SK-N-MC (cell line): ENCODE data around the gene KDM6A.
A peak's percentile ranks its signal among the peaks of the same experiment; 100 is the strongest.
"Not testable (repeated sequence)": the region's sequence is repeated elsewhere in the genome, so short reads cannot be mapped to it uniquely, and the experiment has no call there.

ENCODE experiments used
- DNase-seq: peaks from one replicate; pipeline ENCODE4 v3.0.0-alpha.2; 2011; ENCODE audit warnings: low read depth, low spot score
- H3K27ac ChIP-seq: fragments of 200-600 bp; sonication (generic); 2 replicates; pipeline ENCODE4 v1.5.1; 2016; ENCODE audit warnings: mixed run types
- H3K36me3 ChIP-seq: fragments of 200-600 bp; sonication (generic); 2 replicates; pipeline ENCODE4 v1.6.1; 2017; ENCODE audit warnings: antibody characterized with exemption, low read length, mixed read lengths; ENCODE audit not compliant: insufficient read depth
- H3K4me3 ChIP-seq: fragments of 200-600 bp; sonication (generic); 2 replicates; pipeline ENCODE4 v1.5.1; 2016
- H3K9ac ChIP-seq: fragments of 200-600 bp; sonication (generic); 2 replicates; pipeline ENCODE4 v1.8.0; 2017; ENCODE audit warnings: mixed run types, mixed read lengths; ENCODE audit not compliant: insufficient read length
- H3K9me3 ChIP-seq: fragments of 200-600 bp; sonication (generic); 2 replicates; pipeline ENCODE4 v1.6.1; 2017; ENCODE audit warnings: low read depth, mild to moderate bottlenecking, antibody characterized with exemption, low read length, moderate library complexity, mixed read lengths
- EZH2 ChIP-seq: fragments of 200-600 bp; sonication (generic); IDR thresholded peaks from one replicate; pipeline ENCODE4 v1.6.1; 2017; ENCODE audit warnings: antibody characterized with exemption
- FOXP2 ChIP-seq: optimal IDR thresholded peaks from 2 replicates; pipeline ENCODE3; 2011; ENCODE audit warnings: mild to moderate bottlenecking, moderate library complexity; ENCODE audit not compliant: insufficient read depth; ENCODE audit errors: extremely low read length, control extremely low read depth
- POLR2AphosphoS5 ChIP-seq: IDR thresholded peaks from 2 replicates; pipeline ENCODE4 v1.6.1; 2012; ENCODE audit warnings: mild to moderate bottlenecking, low read depth, low read length, borderline replicate concordance

Gene KDM6A

GRCh38 chrX:45077748-45078424, 204.9 kb downstream of the KDM6A start:
- H3K9me3 ChIP-seq = no peaks in the 10 kb centered on the region
- H3K36me3 ChIP-seq = peaks cover 28% of the 10 kb centered on the region
- DNase-seq = no peak
- H3K4me3 ChIP-seq = no peak overlapping the region
- H3K9ac ChIP-seq = no peak overlapping the region
- H3K27ac ChIP-seq = no peak overlapping the region
- TF ChIP-seq FOXP2 = no peak

DNA sequence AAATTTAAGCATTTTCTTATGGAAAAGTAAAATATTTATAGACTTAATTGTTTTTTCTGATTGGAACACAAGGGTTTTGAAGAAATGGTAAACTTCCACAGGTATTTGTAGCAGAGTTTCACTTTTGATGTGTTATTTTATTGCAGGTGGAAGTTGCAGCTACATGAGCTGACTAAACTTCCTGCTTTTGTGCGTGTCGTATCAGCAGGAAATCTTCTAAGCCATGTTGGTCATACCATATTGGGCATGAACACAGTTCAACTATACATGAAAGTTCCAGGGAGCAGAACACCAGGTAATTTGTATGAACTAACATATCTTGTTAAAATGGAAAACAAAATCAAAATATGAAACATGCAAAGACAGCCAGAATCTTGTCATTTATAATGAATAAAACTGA, 210.3 kb downstream of the KDM6A start:
- no peak for DNase-seq
- Histone ChIP-seq H3K4me3 (no peak overlapping the region), H3K9ac (no peak overlapping the region), H3K36me3 (peaks cover 41% of the 10 kb centered on the region), H3K9me3 (no peaks in the 10 kb centered on the region), H3K27ac (no peak overlapping the region)
- no peak for TF ChIP-seq EZH2
- TF ChIP-seq FOXP2 = no peak
- TF ChIP-seq POLR2AphosphoS5 = no peak

- no peaks in the 10 kb centered on the region for H3K9me3 ChIP-seq
- peaks cover 35% of the 10 kb centered on the region for H3K36me3 ChIP-seq
- H3K4me3 ChIP-seq = no peak overlapping the region
- DNase-seq = no peak
- TF ChIP-seq EZH2 = no peak
- TF ChIP-seq POLR2AphosphoS5 = no peak
- no peak for TF ChIP-seq FOXP2
- peak overlapping the region; percentile 73 for H3K27ac ChIP-seq
- H3K9ac ChIP-seq = no peak overlapping the region
Measured at GRCh38 chrX:45110494-45110893, 237.5 kb downstream of the KDM6A start.

GRCh38 chrX:45126158-45126557, 253.2 kb downstream of the KDM6A start:
- DNase-seq = no peak
- no peak for TF ChIP-seq EZH2
- no peak for TF ChIP-seq POLR2AphosphoS5
- no peak for TF ChIP-seq FOXP2
- Histone ChIP-seq H3K27ac (no peak overlapping the region), H3K4me3 (no peak overlapping the region), H3K9ac (no peak overlapping the region), H3K36me3 (no peaks in the 10 kb centered on the region), H3K9me3 (no peaks in the 10 kb centered on the region)

- no peak overlapping the region for H3K4me3 ChIP-seq
- TF ChIP-seq FOXP2 = no peak
- no peak for TF ChIP-seq POLR2AphosphoS5
- no peak for TF ChIP-seq EZH2
- no peaks in the 10 kb centered on the region for H3K36me3 ChIP-seq
- H3K9me3 ChIP-seq = no peaks in the 10 kb centered on the region
- no peak for DNase-seq
- no peak overlapping the region for H3K9ac ChIP-seq
- no peak overlapping the region for H3K27ac ChIP-seq
Measured at GRCh38 chrX:45128896-45129454, 256.0 kb downstream of the KDM6A start.

GRCh38 chrX:45133465-45133864, 260.5 kb downstream of the KDM6A start:
- TF ChIP-seq EZH2 (no peak), POLR2AphosphoS5 (no peak), FOXP2 (no peak)
- no peak overlapping the region for H3K27ac ChIP-seq
- H3K4me3 ChIP-seq = no peak overlapping the region
- no peaks in the 10 kb centered on the region for H3K36me3 ChIP-seq
- H3K9ac ChIP-seq = no peak overlapping the region
- no peak for DNase-seq
- no peaks in the 10 kb centered on the region for H3K9me3 ChIP-seq

DNA sequence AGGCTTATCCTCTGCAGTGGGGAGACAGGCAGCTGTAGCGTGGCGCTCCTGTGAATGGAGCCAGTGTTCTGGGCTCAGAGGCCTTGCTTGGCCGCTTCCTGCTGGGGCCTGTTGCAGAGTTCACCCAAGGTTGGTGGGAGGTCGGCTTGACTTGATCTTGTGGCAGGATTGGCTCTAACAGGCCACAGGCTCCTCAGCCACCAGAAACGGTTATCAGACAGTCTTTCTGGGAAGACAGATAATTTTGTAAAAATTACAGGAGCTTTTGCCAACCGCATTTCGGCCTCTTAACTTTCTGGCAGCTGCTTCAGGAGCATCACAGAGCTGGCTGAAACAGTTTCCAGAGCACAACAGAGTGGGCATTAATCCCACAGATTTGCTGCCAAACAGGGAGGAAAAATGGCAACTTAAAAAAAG, 261.3 kb downstream of the KDM6A start:
- Histone ChIP-seq H3K9ac (no peak overlapping the region), H3K36me3 (no peaks in the 10 kb centered on the region), H3K9me3 (no peaks in the 10 kb centered on the region), H3K27ac (no peak overlapping the region), H3K4me3 (no peak overlapping the region)
- TF ChIP-seq POLR2AphosphoS5 = no peak
- TF ChIP-seq FOXP2 = no peak
- TF ChIP-seq EZH2 = no peak
- no peak for DNase-seq

DNA sequence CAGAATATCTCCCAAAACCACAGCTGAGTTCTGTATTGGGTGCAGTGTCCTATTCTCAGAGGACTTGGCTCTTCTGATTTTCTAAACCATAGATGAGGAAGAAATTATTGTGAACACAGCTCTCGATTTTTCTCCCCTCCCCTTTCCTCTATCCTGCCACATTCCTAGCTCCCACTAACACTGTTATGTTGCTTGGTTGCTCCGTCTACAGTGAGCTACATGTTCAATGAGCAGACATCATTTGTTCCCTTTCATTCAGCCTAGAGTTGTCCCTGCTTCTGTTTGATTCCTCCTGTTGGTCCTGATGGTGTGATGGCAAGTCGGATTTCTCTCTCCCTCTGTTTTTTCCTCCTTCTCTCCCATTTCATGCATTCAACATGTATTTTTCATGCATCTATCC, 261.8 kb downstream of the KDM6A start:
- no peak for TF ChIP-seq POLR2AphosphoS5
- no peak for TF ChIP-seq FOXP2
- no peak for TF ChIP-seq EZH2
- no peak overlapping the region for H3K4me3 ChIP-seq
- H3K36me3 ChIP-seq = no peaks in the 10 kb centered on the region
- H3K9ac ChIP-seq = no peak overlapping the region
- H3K9me3 ChIP-seq = no peaks in the 10 kb centered on the region
- no peak overlapping the region for H3K27ac ChIP-seq
- DNase-seq = no peak

GRCh38 chrX:45135391-45136075, 262.5 kb downstream of the KDM6A start:
- H3K36me3 ChIP-seq, H3K27ac ChIP-seq, H3K9me3 ChIP-seq, H3K9ac ChIP-seq, DNase-seq, H3K4me3 ChIP-seq: not testable (repeated sequence)
